Ovary (tissue), 9 donors: ENCODE data around the gene CCK. TPM values are rescaled to one million over a fixed set of nuclear protein-coding genes. Genes with fewer than 3 reads are reported as not detected.

Experiments used
- DNase-seq, 5 donors: peaks; one replicate each; pipeline ENCODE4 v3.0.0-alpha.2; 2019 to 2020
- H3K27ac ChIP-seq, 2 donors: fragments of 200-600 bp; one replicate each; pipeline versions ENCODE4 v1.5.1 to v1.8.0; 2019 to 2022
- H3K27me3 ChIP-seq: fragments of 200-600 bp; one replicate; pipeline ENCODE4 v1.8.0; 2022
- H3K36me3 ChIP-seq: fragments of 200-600 bp; sonication (generic); one replicate; pipeline ENCODE4 v1.5.1; 2019
- H3K4me1 ChIP-seq: one replicate; pipeline ENCODE4 v1.8.1; 2013; ENCODE audit warnings: mild to moderate bottlenecking, moderate library complexity; ENCODE audit not compliant: insufficient read depth
- H3K4me3 ChIP-seq: fragments of 200-600 bp; sonication (generic); one replicate; pipeline ENCODE4 v1.5.1; 2017
- H3K9me3 ChIP-seq, 2 donors: fragments of 200-600 bp in 1 of 2; sonication (generic) in 1 of 2; one replicate each; pipeline versions ENCODE4 v1.5.1 to v1.8.1; 2013 to 2019; ENCODE audit warnings: mild to moderate bottlenecking in 1 of 2, moderate library complexity in 1 of 2
- EP300 ChIP-seq: sonication (generic); formaldehyde crosslinking; IDR thresholded peaks from one replicate; pipeline ENCODE4 v1.6.1; 2017; ENCODE audit warnings: antibody characterized with exemption
- POLR2A ChIP-seq: fragments of 450-650 bp; IDR thresholded peaks from one replicate; pipeline ENCODE4 v1.6.1; 2017; ENCODE audit warnings: antibody characterized with exemption, mild to moderate bottlenecking, moderate library complexity
- WGBS, 3 donors: extraction: QIAGEN DNeasy Blood & Tissue Kit in 1 of 3; methylation state at CpG; one replicate each; pipeline versions ENCODE4 v1.1.5 to v1.1.7; 2013 to 2017; 5-methylcytosine and 5-hydroxymethylcytosine counted together
- intact Hi-C, 4 donors: fragments of 100-400 bp; cut with DNase I; formaldehyde crosslinking; loops; one replicate each; pipeline versions ENCODE4 v1.11.0 to v1.15.1; 2022 to 2023
- polyA plus RNA-seq, 2 donors: library from polyadenylated mRNA; stranded (reverse); fragments of 200-250 nt in 1 of 2; fragments of 350-450 nt in 1 of 2; fragmentation: Illumina TruSeq in 1 of 2; extraction: RNeasy Lipid Tissue Mini Kit (QIAGEN cat#74804) in 1 of 2; gene quantifications; one replicate each; pipeline ENCODE4 v1.2.3, GENCODE V29; 2013 to 2014
- small RNA-seq: library from RNA; depleted of rRNA; stranded (forward); fragments of <200 nt; gene quantifications from one replicate; pipeline ENCODE3, GENCODE V24; 2016
- total RNA-seq, 7 donors: library from RNA; depleted of rRNA in 2 of 7; stranded (reverse); fragments of >200 nt in 2 of 7; fragmentation: NEBNext Ultra II Directional in 3 of 7; extraction: Animal tissue kit (Norgen Biotek cat#: 25700) in 3 of 7; gene quantifications; one replicate each; pipeline versions ENCODE4 v1.1.0 to v1.2.4, GENCODE V29; 2016 to 2023
- TF ChIP-seq, protein P1 (sequence below), 3 donors: fragments of 450-650 bp in 2 of 3; fragments of 200-600 bp in 1 of 3; IDR thresholded peaks; one replicate each; pipeline versions ENCODE4 v1.5.1 to v1.8.0; 2016 to 2022; ENCODE audit warnings: antibody characterized with exemption in 3 of 3, mild to moderate bottlenecking in 1 of 3
- donor health status: DM: no; HTN: no; CAD: no; lungs with moderate emphysema.
- donor health status: DM: no; HTN: no; CAD: no.
- donor health status: Bipolar disorder and iron deficiency.
- donor health status: DM: yes; HTN: yes; CAD: no.
- donor health status: DM: no; HTN: no; CAD: no.
- donor health status: DM: yes; HTN: yes; CAD: no.

CCK gene
- total and polyA plus RNA-seq, 9 donors = not detected

GRCh38 chr3:42214064-42214463 is 51.9 kb downstream of the CCK start:
- no peaks in the 10 kb centered on the region for H3K36me3 ChIP-seq

DNA sequence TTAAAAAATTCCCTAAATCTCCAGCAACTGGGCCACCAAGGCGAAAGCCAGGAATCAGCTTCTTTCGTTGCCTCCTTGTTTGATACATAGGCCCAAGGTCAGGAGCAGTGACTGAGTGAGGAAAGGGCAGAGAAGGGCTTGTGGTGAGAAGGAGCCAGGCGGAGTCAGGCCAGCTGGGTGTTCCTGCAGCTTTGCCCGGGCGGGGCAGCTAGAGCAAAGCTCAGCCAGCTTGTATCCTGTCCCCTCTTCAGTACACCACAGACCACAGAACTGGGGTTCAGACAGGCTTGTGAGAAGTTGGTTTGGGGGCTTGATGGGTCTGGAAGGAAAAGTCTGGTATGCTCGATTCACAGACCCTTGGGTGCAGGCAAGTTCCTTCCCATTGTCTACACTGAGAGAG is 52.6 kb downstream of the CCK start:
- intact Hi-C loops = no loop called here
- no peaks in the 10 kb centered on the region for H3K36me3 ChIP-seq
- TF ChIP-seq POLR2A = no peak
- TF ChIP-seq, protein P1, sequence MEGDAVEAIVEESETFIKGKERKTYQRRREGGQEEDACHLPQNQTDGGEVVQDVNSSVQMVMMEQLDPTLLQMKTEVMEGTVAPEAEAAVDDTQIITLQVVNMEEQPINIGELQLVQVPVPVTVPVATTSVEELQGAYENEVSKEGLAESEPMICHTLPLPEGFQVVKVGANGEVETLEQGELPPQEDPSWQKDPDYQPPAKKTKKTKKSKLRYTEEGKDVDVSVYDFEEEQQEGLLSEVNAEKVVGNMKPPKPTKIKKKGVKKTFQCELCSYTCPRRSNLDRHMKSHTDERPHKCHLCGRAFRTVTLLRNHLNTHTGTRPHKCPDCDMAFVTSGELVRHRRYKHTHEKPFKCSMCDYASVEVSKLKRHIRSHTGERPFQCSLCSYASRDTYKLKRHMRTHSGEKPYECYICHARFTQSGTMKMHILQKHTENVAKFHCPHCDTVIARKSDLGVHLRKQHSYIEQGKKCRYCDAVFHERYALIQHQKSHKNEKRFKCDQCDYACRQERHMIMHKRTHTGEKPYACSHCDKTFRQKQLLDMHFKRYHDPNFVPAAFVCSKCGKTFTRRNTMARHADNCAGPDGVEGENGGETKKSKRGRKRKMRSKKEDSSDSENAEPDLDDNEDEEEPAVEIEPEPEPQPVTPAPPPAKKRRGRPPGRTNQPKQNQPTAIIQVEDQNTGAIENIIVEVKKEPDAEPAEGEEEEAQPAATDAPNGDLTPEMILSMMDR (IDR thresholded peaks at IDR 0.05) = no peak
- no peak for TF ChIP-seq EP300
- no peaks in the 10 kb centered on the region for H3K9me3 ChIP-seq
- no peak for DNase-seq
- no peak overlapping the region for H3K4me3 ChIP-seq
- WGBS, 3 donors = 92 to 95% (median 94%) methylated on average over 6 of the region's 6 CpGs
- H3K4me1 ChIP-seq = no peaks in the 10 kb centered on the region
- no peak overlapping the region for H3K27ac ChIP-seq
- H3K27me3 ChIP-seq = no peaks in the 10 kb centered on the region

More at GRCh38 chr3:42214064-42214463, 51.9 kb downstream of the CCK start:
- WGBS, 3 donors = 66 to 75% (median 74%) methylated on average over 2 of the region's 2 CpGs
- intact Hi-C loops = no loop called here
- no peaks in the 10 kb centered on the region for H3K9me3 ChIP-seq
- no peak overlapping the region for H3K4me3 ChIP-seq
- no peak for DNase-seq
- no peaks in the 10 kb centered on the region for H3K4me1 ChIP-seq
- H3K27me3 ChIP-seq = no peaks in the 10 kb centered on the region
- no peak overlapping the region for H3K27ac ChIP-seq
- TF ChIP-seq EP300 = no peak
- TF ChIP-seq POLR2A = no peak
- TF ChIP-seq, protein P1 (IDR thresholded peaks at IDR 0.05) = no peak

DNA sequence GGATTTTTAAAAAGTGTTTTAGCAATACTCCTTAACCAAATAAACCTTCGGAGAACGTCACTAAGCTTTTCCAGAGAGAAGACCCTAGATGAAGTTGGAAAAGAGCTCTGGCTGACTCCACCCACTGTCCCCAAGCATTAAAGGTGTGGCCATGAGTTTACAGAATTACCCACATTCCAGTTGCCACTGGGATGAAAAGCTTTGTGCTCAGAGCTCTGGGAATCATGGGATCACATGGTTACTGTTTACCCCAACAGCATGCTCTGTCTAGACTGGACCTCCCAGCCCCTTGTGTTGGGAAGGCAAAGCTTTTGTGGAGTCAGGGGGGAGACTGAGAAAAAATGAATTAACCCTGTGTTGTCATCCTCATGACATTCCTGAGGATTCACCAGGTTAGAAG is 55.3 kb downstream of the CCK start:
- TF ChIP-seq, protein P1 (IDR thresholded peaks at IDR 0.05) = no peak
- TF ChIP-seq EP300 (no peak), POLR2A (no peak)
- no peaks in the 10 kb centered on the region for H3K9me3 ChIP-seq
- intact Hi-C loops = no loop called here
- H3K36me3 ChIP-seq = no peaks in the 10 kb centered on the region
- no peak overlapping the region for H3K27ac ChIP-seq
- 61 to 92% (median 88%) methylated on average over 2 of the region's 2 CpGs for WGBS, 3 donors
- no peak overlapping the region for H3K4me3 ChIP-seq
- H3K4me1 ChIP-seq = no peaks in the 10 kb centered on the region
- no peak for DNase-seq
- H3K27me3 ChIP-seq = no peaks in the 10 kb centered on the region

GRCh38 chr3:42209917-42210316 is 56.1 kb downstream of the CCK start:
- intact Hi-C loops = loop anchor here in 1 of 4 donors (10.0 kb wide), 1 partner anchor 305 kb away; no protein-coding TSS in a partner anchor
- no peaks in the 10 kb centered on the region for H3K27me3 ChIP-seq
- no peak overlapping the region for H3K4me3 ChIP-seq
- peak in 1 of 5 donors; percentile 15 for DNase-seq
- TF ChIP-seq EP300 = no peak
- TF ChIP-seq, protein P1 (IDR thresholded peaks at IDR 0.05) = no peak
- TF ChIP-seq POLR2A = no peak
- 31 to 44% (median 38%) methylated on average over 12 of the region's 12 CpGs for WGBS, 3 donors
- H3K9me3 ChIP-seq = no peaks in the 10 kb centered on the region
- no peak overlapping the region for H3K27ac ChIP-seq
- no peaks in the 10 kb centered on the region for H3K36me3 ChIP-seq
- no peaks in the 10 kb centered on the region for H3K4me1 ChIP-seq

Small RNA genes within 50 kb of the gene (small RNA-seq; reads per million reads assigned to genes)
- gene RNU4-78P = not detected

Other genes with a start within 250 kb of the CCK start
- 10 to 100 TPM; 11.7 to 17.7 (median 14.9) TPM for gene TRAK1, start 174.8 kb downstream of the CCK start, total RNA-seq
- gene TRAK1, start 174.8 kb downstream of the CCK start, polyA plus RNA-seq = 10 to 100 TPM in 1 of 2 donors, 1 to 10 TPM in 1; 7.1 to 16.1 TPM
- gene LYZL4, start 144.4 kb upstream of the CCK start, total RNA-seq = not detected
- not detected for gene LYZL4, start 144.4 kb upstream of the CCK start, polyA plus RNA-seq
- gene VIPR1, start 236.5 kb upstream of the CCK start, total RNA-seq = 1 to 10 TPM in 2 of 7 donors, under 1 TPM in 5; 0.12 to 2.0 (median 0.25) TPM
- gene VIPR1, start 236.5 kb upstream of the CCK start, polyA plus RNA-seq = 1 to 10 TPM in 1 of 2 donors, under 1 TPM in 1; 0.47 to 2.2 TPM